Peyer's patch (tissue), 4 donors: Measurements from ENCODE around the gene NKAIN2.

ENCODE experiments used
- POLR2A ChIP-seq, 2 donors: fragments of 450-650 bp; IDR thresholded peaks; one replicate each; pipeline ENCODE4 v1.5.1; 2017; ENCODE audit warnings: antibody characterized with exemption in 2 of 2, mild to moderate bottlenecking in 2 of 2, moderate library complexity in 2 of 2
- TF ChIP-seq, protein P1 (sequence below), 6 experiments: fragments of 450-650 bp in 4 of 6; fragments of 200-600 bp in 2 of 6; sonication (generic) in 1 of 6; IDR thresholded peaks; one replicate each; pipeline ENCODE4 v1.5.1; 2017 to 2019; ENCODE audit warnings: antibody characterized with exemption in 6 of 6, mild to moderate bottlenecking in 3 of 6, moderate library complexity in 1 of 6

DNA sequence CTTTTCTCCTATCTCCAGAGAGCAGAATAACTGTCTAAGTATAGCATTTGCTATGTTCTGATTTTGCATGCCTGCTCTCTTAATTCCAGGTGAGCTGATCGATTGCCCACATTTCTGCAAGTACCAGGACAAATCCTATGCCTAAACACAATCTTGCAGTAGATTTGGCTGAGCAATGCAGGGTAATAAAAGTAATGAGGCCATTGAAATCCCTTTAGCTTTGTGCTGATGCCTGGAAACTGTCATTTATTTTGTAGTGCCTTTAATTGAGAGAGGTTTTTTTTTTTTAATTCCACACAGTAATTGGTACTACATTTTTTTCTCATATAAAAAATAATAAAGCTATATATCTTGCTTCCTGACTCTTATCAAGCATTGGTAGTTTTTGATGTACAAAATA, 252.3 kb downstream of the NKAIN2 start:
- TF ChIP-seq, protein P1, sequence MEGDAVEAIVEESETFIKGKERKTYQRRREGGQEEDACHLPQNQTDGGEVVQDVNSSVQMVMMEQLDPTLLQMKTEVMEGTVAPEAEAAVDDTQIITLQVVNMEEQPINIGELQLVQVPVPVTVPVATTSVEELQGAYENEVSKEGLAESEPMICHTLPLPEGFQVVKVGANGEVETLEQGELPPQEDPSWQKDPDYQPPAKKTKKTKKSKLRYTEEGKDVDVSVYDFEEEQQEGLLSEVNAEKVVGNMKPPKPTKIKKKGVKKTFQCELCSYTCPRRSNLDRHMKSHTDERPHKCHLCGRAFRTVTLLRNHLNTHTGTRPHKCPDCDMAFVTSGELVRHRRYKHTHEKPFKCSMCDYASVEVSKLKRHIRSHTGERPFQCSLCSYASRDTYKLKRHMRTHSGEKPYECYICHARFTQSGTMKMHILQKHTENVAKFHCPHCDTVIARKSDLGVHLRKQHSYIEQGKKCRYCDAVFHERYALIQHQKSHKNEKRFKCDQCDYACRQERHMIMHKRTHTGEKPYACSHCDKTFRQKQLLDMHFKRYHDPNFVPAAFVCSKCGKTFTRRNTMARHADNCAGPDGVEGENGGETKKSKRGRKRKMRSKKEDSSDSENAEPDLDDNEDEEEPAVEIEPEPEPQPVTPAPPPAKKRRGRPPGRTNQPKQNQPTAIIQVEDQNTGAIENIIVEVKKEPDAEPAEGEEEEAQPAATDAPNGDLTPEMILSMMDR (IDR thresholded peaks at IDR 0.05) = no peak
- no peak for TF ChIP-seq POLR2A (IDR thresholded peaks at IDR 0.05)
